Left lobe of liver (tissue), 2 donors: ENCODE data around the gene INPP4B. TPM values are rescaled to one million over a fixed set of nuclear protein-coding genes. Genes with fewer than 3 reads are reported as not detected.

Experiments used
- ATAC-seq: fragments of 200-7000 bp; cut with Tn5 transposase; one replicate; pipeline ENCODE4 v1.9.1; 2020; ENCODE audit warnings: mild to moderate bottlenecking, moderate library complexity
- DNase-seq: peaks from one replicate; pipeline ENCODE4 v3.0.0-alpha.2; 2020; ENCODE audit warnings: low spot score
- total RNA-seq: library from RNA; stranded (reverse); gene quantifications from one replicate; pipeline ENCODE4 v1.2.1, GENCODE V29; 2021
- donor health status: DM: no; HTN: no; CAD: no; lungs with moderate emphysema.
- donor health status: DM: no; HTN: yes; CAD: no.

The INPP4B gene
- total RNA-seq, 1 donor from 2014 or later: 0.93 TPM

DNA sequence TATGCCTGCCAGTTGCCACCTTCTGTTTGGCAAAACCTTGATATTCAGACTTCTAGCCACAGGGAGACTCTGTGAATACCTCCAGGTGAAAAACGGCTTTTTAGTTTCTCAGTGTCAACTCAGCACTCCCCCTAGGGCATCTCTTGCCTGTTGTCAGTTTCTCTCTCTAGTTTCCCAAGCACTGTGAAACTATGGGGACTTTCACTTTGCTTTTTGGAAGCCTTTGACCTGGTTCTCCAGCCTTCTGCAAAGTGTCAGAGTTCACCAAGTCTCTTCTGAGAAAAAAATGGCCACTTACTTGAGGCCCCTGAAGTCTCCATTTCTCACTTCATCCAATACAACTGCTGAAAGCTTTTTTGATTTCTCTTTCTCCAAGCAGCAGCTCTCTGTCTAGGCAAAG is 521.5 kb downstream of the INPP4B start:
- no peak for ATAC-seq
- DNase-seq: no peak

DNA sequence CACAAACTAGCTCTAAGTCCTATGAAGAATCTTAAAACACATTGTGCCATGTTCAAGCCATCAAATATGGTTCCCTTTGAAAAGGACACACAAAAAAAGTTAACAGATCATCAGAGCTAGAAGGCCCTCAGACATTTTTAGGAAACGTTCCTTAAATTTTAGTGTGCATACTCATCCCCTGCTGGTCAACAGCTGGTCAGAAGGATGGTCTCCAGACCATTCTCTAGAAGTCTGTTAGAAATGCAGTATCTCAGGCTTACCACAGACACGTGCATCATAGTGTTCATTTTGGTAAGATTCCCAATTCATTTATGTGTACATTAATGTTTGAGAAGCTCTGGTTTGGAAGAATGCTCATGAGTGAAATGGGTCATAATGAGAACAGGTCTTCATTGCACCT is 523.1 kb downstream of the INPP4B start:
- ATAC-seq: no peak
- DNase-seq: no peak

DNA sequence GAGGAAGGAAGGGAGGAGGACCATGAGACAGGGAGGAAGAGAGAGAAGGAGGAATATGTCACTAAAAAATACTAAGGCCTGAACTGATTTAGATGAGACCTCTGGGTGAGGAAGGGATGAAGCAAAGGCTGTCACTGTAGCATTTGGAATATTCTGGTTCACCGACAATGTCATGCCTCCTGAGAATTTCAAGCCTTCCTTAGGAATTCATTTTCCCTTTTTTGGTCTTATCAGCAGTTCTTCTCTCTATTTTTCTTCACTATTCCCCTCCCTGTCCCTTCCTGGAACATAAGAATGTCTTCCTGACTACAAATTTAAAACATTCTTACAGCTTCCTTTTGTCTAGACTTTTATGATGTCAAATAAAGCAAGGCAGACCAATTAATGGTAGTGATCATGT is 527.8 kb downstream of the INPP4B start:
- no peak for ATAC-seq
- no peak for DNase-seq

DNA sequence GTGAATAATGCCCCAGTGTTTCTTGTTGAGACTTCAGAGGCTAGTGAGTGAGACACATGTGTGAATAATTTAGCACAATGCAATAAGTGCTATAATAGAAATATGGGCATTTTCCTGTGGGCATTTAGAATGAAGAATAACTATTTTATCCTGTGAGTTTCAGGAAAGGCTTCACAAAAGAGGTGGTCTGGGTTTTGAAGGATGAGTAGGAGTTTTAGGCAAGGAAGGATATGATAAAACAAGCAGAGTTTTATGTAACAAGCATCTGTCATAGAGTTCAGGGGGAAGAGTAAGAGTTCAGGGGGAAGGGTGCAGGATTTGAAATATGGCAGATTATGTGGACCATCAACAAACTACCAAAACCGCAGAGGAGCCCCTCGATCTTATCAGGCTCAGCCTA is 529.2 kb downstream of the INPP4B start:
- ATAC-seq (no peak), DNase-seq (no peak)

DNA sequence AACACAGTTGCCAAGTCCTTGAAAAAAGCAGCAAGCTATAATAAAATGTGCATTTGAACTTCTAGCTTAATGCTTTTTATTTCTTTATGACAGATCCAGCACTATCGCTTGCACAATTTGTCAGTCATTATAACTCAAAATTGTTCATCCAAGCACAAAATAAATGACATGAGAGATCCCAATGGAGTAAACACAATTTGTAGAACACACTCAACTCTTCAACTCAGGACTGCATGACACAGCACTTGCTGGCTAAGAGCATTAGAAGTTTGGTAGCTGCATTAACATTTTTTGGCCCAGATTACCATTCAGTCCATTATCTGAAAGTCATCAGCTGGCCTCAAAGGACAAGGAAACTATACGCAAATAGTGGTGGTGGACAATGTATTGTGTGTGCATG is 530.1 kb downstream of the INPP4B start:
- DNase-seq: no peak
- no peak for ATAC-seq

DNA sequence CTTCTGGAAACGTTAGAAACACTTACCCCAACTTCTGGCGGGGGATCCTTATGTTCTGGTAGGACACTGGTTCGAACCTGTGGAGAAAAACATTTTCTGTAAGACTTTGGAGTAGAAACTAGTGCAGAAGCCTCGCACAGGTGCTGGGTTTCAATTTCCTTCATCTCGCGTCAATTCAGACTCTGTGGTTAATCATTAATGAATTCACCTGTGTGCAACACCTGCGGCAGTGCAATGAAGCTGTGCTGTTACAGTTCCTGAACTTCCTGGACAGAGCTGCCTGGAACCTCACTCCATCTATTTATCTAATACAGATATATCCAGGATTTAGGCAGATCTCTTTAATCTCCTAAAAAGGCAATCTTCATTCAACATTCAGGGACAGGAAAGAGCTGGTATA is 531.4 kb downstream of the INPP4B start:
- ATAC-seq (peak; percentile 29), DNase-seq (no peak)

DNA sequence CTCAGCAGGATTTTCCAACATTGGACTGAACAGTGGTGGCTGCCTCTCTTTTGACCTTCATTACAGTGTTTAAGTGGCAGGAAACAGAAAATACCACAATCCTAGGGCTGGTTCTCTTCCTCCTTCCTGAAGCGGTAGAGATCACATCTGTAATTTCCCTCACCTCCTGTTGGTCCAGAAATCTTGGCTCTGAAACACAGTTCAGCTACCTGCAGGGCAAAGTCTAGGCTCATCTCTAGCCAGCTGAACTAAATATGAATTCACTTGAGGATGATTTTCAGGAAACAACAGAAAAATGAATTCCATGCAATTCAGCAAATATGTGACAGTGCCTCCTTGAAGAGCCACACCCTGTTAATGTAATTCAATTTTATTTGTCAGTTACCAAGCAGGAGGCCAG is 531.9 kb downstream of the INPP4B start:
- ATAC-seq: peak; percentile 39
- DNase-seq: no peak

DNA sequence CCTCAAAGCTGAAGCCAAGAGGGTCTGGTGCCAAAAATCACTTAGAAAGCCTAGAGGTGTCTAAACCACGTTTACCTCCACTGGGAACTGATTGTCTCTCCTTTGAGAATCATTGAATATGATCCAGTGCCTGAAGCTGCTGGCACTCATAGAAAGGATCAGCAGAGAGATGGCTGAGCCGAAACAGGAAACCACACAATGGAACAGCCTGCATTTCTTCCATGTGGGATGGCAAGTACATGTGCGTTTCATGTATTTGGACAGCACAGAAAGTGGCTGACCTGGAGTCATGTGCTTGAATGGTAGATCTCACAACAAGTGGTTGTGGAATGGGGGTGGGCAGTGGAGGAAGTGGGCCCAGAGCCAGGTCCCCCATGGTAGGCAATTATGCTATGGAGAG is 533.7 kb downstream of the INPP4B start:
- no peak for DNase-seq

DNA sequence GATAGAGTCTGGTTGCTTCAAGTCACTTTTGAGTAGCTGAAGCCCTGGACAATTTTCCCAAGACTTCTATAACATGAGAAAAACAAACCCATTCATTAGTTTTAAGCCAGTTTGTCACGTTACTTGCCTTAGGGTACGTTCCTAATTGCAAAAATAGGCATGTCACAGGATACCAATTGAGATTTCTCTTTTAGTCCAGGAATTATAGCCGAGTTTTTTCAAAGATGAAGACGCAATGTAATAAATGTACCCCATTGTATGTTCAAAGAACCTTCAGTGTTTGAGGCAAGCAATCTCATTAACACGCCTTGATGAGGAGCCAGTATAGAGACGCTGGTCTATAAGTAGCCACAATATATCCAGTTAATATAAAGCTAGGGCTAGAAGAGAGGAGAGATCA is 534.2 kb downstream of the INPP4B start:
- no peak for ATAC-seq

More for the DNA sequence above, 533.7 kb downstream of the INPP4B start:
- ATAC-seq: no peak

DNA sequence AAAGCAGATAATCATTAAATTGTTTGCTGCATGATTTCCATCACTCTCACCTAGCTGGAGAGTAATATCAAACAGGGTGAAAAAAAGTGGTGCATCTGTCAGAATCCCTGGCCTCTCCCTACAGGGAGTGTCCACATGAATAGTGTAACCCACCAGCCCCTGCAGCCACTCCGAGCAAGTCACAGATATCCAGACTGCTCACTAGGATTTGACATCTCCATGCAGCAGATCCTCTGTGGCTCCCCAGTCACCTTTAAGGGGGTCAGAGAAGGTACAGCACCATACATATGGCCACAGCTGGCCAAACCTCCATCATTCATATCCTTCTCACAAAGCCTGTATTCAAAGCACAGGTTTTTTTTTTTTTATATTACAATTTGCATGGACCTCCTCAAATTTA is 536.3 kb downstream of the INPP4B start:
- DNase-seq (no peak), ATAC-seq (no peak)

More for the DNA sequence above, 534.2 kb downstream of the INPP4B start:
- no peak for DNase-seq

DNA sequence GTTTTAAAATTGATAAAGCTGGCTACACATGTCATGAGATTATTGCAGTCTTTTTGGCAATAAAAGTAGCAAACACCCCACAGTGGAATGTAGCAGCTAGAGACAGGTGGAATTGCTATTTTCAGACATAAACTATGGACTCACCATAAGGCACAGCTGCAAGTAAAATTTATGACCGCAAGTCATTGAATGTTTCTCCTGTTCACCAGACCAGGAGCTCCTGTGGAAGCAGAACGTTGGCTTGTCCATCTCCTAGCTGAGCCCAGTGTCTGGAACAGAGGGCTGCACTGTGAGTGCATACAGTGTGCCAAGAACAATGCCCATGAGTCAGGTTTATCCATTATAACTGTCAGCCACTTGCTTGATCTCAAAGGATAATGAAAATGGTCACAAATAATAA is 538.2 kb downstream of the INPP4B start:
- ATAC-seq (no peak), DNase-seq (no peak)

DNA sequence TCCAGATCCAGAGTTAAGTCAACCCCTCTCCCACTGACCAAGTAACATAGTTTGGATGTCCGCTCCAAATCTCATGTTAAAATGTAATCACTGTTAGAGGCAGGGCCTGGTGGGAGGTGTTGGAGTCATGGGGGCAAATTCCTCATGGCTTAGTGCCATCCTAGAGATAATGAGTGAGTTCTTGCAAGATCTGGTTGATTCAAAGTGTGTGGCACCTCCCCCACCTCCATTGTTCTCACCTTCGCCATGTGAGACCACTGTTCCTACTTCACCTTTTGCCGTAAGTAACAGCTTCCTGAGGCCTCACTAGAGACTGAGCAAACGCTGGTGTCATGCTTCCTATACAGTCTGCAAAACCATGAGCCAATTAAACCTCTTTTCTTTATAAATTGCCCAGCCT is 548.8 kb downstream of the INPP4B start:
- DNase-seq: no peak
- ATAC-seq: no peak

DNA sequence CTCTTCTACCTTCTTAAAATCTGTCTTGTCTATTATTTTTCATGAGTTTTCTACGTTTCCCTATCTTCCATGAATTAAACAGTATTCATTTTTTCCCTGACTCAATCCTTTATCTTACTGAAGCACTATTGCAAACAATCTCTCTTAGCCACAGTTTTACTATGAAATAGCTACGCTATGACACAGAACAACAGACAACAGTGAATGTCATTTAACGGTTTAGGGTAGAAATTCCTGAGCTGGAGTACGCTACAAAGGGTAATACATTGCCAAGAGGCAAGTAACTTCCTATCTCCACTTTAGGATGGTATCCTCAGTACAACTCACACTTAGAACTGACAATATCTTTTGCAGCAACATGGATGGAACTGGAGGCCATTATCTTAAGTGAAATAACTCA is 552.6 kb downstream of the INPP4B start:
- ATAC-seq (no peak), DNase-seq (no peak)

DNA sequence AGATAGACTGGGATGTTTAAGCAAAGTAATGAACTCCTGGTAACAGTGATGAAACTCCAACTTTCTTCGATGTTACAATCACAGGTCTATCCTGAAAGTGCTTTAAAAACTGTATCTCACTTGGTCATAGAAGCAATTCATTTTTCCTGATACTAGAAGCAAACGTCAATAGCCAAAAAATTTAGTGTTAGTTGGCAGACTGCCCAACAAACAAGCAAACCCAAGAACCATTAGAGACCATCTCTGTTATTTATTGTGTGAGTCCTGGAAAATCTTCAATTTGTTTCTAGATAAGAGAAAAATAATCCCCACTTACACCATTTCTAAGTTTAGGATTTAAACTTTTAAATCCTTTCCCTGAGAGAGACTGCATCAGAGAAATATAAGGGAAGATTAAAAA is 553.9 kb downstream of the INPP4B start:
- DNase-seq (no peak), ATAC-seq (no peak)

DNA sequence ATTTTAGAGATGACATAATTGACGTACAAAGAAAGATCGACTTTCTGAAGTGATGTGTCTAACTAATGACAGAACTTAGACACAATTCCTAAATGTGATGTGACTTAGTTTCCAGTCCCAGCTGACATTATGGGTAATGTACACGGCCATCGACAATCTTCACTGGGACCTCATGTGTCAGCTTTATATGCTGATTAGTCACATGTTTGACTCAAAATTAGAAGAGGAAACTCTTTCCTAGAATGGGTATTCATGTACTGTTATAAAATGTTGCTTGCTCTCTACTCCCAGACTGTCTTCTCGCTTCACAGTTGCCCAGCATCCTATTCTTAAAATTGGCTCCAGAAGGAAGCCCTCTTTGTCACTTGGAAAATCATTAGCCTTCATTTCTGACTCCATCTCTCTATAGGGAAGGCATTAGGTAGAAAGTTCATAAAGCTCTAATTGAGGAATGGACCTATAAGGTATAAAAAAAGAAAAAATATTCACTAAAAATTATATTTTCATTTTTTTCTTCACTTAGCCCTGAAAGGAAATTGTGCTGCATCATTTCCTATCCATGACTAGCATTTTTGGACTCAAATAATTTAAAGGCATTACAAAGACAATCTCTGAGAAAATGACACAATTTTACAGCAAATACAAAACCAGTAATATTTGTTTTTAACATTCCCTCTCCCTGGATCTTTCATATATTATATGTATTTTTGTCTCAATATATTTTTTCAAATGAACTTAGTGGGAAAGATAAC is 554.6 kb downstream of the INPP4B start:
- no peak for ATAC-seq

DNA sequence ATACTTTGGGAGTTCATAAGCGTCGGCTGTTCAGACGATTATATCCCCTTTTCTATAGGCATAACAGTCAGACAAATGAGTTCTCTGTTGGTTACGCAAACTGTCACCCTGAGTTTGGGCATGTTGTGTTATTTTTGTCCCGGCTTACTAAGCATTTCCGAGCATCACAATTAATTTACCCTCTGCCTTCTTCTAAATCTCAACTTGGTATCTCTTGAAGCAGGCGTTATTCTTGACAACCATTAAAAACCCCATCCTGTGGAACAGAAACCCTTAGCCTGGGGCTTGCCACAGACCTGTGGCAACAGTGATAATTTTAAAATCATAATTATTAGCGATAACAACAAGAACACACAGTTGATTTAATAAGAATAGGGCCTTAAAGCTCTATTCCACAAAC is 558.7 kb downstream of the INPP4B start:
- no peak for DNase-seq
- ATAC-seq: no peak

More for the DNA sequence above, 554.6 kb downstream of the INPP4B start:
- DNase-seq: no peak

DNA sequence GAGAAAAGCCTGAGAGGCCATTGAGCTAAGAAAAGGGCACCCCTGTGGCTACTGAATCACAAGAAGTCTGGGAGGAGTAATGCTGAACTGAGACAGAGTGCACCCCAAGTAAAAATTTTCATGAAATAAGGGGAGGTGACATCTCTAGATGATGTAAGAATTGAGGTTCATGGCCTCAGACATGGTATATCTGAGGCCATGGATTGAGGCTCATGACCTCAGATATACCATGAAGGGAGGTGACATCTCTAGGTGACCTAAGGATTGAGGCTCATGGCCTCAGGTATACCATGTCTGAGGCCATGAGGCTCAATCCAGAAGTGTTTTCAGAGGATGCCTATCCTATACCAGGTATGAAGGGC is 560.9 kb downstream of the INPP4B start:
- ATAC-seq: no peak
- DNase-seq: no peak

DNA sequence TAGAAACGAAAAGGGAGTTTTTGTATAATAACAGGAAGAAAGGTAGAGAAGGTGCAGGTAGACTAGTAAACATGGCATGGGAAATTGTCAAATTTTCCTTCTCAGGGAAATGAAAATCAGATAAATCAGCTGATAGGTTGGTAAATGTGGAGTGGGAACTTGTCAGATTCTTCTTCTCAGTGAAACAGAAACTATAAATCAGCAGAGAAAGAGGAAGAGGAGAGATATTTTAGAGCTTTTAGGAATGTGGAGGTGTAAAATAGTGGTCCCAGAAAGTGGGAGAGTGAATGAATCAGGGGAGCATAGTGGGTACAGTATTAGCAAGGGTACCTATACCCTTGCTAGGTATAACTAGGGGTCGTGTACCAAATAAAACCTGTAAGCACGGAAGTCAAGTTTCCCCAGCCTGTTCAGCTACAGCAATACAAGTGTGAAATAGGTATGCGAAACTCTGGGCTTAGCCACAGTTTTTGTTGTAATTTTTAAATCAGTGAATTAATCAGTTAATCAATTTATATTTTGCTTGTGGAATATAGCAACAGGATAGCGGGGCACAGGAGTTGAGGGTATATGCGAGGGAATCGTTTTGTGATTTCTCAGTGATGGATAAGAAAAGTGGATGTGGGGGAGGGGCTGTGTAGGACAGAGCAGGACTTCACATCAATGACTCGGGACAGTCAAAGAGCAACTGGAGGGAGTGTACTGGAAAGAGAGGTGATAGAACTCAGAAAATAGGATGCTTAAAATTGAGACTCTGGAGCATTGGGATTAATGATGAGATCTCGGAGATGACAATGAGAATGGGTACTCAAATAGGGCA is 561.5 kb downstream of the INPP4B start:
- ATAC-seq (no peak), DNase-seq (no peak)

DNA sequence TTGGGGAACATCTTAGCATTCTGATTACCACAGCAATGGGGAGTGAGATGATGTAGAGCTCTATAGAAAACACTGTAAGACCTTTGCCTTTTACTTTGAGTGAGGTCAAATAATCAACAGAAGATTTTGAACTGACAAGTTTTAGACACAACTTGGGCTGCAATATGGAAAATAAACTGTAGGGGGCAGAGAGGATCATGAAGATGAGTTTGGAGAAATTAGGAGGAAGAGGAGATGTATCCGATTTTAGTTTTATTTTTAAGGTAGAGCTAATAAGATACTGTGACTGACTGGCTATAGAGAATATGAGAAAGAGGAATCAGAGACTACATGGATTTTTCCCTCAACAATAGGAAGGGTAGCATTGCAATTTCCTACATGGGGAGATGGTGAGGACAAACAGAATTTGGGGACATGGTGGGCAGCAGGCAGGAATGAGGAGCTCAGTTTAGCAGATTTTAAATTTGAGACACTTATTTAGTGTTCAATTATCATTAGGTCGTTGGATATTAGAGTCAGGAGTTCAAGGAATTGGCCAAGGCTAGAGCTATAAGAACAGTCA is 563.1 kb downstream of the INPP4B start:
- ATAC-seq (no peak), DNase-seq (no peak)

DNA sequence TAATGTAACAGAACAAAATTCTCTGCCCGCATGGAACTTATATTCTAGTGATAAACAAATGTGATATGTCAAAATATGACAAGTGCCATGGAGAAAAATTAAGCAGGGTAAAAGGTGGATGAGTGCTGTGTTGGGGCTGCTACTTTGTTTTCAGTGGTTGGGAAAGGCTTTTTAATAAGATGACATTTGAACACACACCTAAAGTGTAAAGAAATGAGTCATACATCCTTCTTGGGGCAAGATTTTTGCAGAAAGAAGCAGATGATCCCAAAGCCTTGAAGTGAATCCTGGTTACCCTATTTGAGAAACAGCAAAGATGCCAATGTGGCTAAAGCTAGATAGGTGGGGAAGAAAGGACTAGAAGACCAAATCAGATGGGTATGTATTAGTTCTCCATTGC is 564.1 kb downstream of the INPP4B start:
- no peak for DNase-seq
- ATAC-seq: no peak

DNA sequence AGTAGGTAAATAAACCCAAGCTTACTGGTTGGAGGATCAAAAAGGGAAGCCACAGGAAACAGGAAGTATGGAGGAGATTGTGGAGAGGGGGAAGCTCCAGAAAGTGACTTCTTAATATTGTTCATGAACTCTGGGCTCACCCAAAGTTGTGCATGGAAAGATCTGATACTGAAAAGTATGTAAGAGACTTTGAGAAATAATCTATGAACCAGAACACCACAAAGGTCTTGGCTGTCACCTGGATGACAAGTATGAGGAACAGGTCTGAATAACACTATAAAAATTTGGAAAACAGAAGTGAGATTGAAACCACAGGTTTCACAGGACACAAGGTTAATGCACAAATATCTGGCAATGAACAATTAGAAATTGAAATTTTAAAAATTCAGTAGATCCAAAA is 567.4 kb downstream of the INPP4B start:
- no peak for DNase-seq
- no peak for ATAC-seq

DNA sequence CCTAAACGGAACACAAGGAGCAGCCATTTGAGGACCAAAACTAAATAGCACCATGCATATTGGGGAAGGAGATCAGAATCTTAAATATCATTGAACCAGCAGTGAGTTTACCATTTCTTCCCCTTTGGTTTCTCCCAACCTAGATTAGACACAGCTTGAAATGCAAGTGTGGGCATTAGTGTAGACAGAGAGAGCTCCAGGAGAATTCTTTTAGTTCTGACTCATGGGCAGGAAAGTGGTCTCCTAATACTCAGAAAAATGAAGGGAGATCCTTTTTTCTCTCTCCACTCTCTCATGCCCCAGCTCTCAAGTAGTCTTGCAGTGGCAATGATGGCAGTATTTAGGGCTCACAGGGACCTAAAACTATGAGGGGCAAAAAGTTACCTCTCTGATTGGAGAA is 567.9 kb downstream of the INPP4B start:
- no peak for ATAC-seq
- DNase-seq: no peak
